Neural cell (in vitro differentiated cells): ENCODE results near the gene ATL2. TPM values are rescaled to one million over a fixed set of nuclear protein-coding genes. Genes with fewer than 3 reads are reported as not detected.

Source experiments
- polyA plus RNA-seq: library from polyadenylated mRNA; depleted of rRNA; stranded (reverse); fragments of >200 nt; gene quantifications from 2 replicates; pipeline ENCODE4 v1.2.3, GENCODE V29; 2014

Gene ATL2
- polyA plus RNA-seq, 1 donor from 2014 or later: 66.8 TPM

Other genes starting within 250 kb of the ATL2 start
- 53.4 and 63.5 TPM in 2 replicates for gene HNRNPLL, start 225.7 kb upstream of the ATL2 start, polyA plus RNA-seq